ENCODE measurements around the gene PRPF40A. TPM values are rescaled to one million over a fixed set of nuclear protein-coding genes. Genes with fewer than 3 reads are reported as not detected.

The PRPF40A gene
- total and polyA plus RNA-seq, 2 of the 8 experiments (the other 6 are each of a cell fraction or from before 2014, with no cell fraction given): 85.5 to 176 TPM

GRCh38 chr2:152648336-152648735 lies 68.9 kb downstream of the PRPF40A start:
- Histone ChIP-seq H3K23ac (ENCODE audit: insufficient read length) (no peak overlapping the region), H3K4me3 (ENCODE audit: extremely low read depth in 1 of 4, insufficient read depth in 2 of 4, low read depth in 3 of 4, low read length in 4 of 4) (no peak overlapping the region), H2BK12ac (ENCODE audit: low read depth, low read length) (no peak overlapping the region), H2BK15ac (ENCODE audit: low read length) (no peak overlapping the region), H3K9ac (replicated peaks in 1 of 4; ENCODE audit: extremely low read depth in 1 of 4, low read depth in 3 of 4, low read length in 3 of 4) (no peak overlapping the region), H2AFZ (ENCODE audit: low read length) (no peak overlapping the region), H3K23me2 (ENCODE audit: low read depth, low read length) (no peaks in the 10 kb centered on the region), H3K4me1 (replicated peaks in 1 of 4; ENCODE audit: control insufficient read depth in 3 of 4, insufficient read depth in 4 of 4, low read length in 3 of 4) (peaks cover 0 to 4% (median 1%) of the 10 kb centered on the region in 4 experiments; a peak in 1 of 7 replicates), H4K8ac (ENCODE audit: extremely low read depth, insufficient read depth, low read length) (no peak overlapping the region), H4K5ac (ENCODE audit: insufficient read length, low read depth, low read length) (no peak overlapping the region), H2BK5ac (ENCODE audit: low read depth, low read length) (no peak overlapping the region), H2BK20ac (ENCODE audit: low read length) (no peak overlapping the region), H2BK120ac (replicated peaks; ENCODE audit: low read depth, low read length) (no peak overlapping the region), H3K4me2 (ENCODE audit: insufficient read depth in 1 of 2, low read depth in 2 of 2, low read length in 2 of 2) (no peak overlapping the region), H3K79me1 (ENCODE audit: low read depth, low read length) (no peaks in the 10 kb centered on the region), H3K18ac (ENCODE audit: extremely low read depth, low read length) (no peak overlapping the region), H4K20me1 (replicated peaks in 1 of 2; ENCODE audit: control insufficient read depth in 1 of 2, insufficient read depth in 2 of 2, low read length in 2 of 2) (peaks cover 0 to 3% of the 10 kb centered on the region in 2 experiments), H3K14ac (ENCODE audit: insufficient read length) (no peak overlapping the region), H3K27me3 (replicated peaks in 1 of 4; ENCODE audit: control insufficient read depth in 3 of 4, extremely low read depth in 1 of 4, insufficient read depth in 3 of 4, low read length in 3 of 4) (no peaks in the 10 kb centered on the region), H3K56ac (replicated peaks; ENCODE audit: insufficient read length, low read depth, low read length) (no peak overlapping the region), H3K27ac (ENCODE audit: low read depth, low read length) (no peak overlapping the region), H3K4ac (replicated peaks; ENCODE audit: insufficient read length, low read depth, low read length) (no peak overlapping the region), H3K9me3 (ENCODE audit: insufficient read depth in 2 of 2, low read depth in 1 of 2, low read length in 1 of 2) (no peaks in the 10 kb centered on the region), H4K91ac (replicated peaks; ENCODE audit: insufficient read length, low read length) (no peak overlapping the region), H3K36me3 (ENCODE audit: control insufficient read depth in 2 of 4, insufficient read depth in 4 of 4, low read length in 3 of 4) (peaks cover 0 to 41% (median 11%) of the 10 kb centered on the region in 4 experiments; a peak in 6 of 8 replicates), H3K79me2 (ENCODE audit: control insufficient read depth in 1 of 2, insufficient read depth in 2 of 2, low read length in 2 of 2) (no peaks in the 10 kb centered on the region), H2AK5ac (ENCODE audit: low read depth, low read length) (no peak overlapping the region)
- 37% methylated on average over 2 of the region's 2 CpGs; no CpG with 5 or more reads in 1 of the 2 experiments for WGBS, 2 experiments (ENCODE audit: extremely low coverage in 1 of 2, insufficient coverage in 1 of 2, insufficient read length in 1 of 2, insufficient replicate concordance in 2 of 2, low coverage in 1 of 2, low lambda C conversion rate in 2 of 2, missing lambda C conversion rate in 1 of 2)
- DNase-seq (ENCODE audit: low read depth in 1 of 2, low spot score in 2 of 2) (no peak), FAIRE-seq (no peak)
- ChIA-PET POLR2A (ENCODE audit: partially characterized antibody) (interaction anchor here (2.8 kb wide), 1 partner anchor 10 kb away, joined by 7 read pairs; no protein-coding TSS in a partner anchor), CTCF (ENCODE audit: partially characterized antibody) (interaction anchor here (1.0 to 6.8 kb wide), 7 partner anchors 10 to 312 kb away, joined by 3 to 44 read pairs (median 5); no protein-coding TSS in a partner anchor)
- TF ChIP-seq KDM5A (IDR thresholded peaks at IDR 0.05; ENCODE audit: low read length) (no peak), SRF (IDR thresholded peaks at IDR 0.05; ENCODE audit: low read depth, low read length) (no peak), HDAC6 (IDR thresholded peaks at IDR 0.05; ENCODE audit: low read depth, low read length) (no peak), TEAD4 (IDR thresholded peaks at IDR 0.05; ENCODE audit: low read depth, low read length) (no peak), POLR2A (IDR thresholded peaks at IDR 0.05; ENCODE audit: control extremely low read depth in 1 of 2, low read depth in 2 of 2, low read length in 2 of 2) (peak in 1 of 2 experiments; percentile 22; a peak in 1 of 3 replicates), POLR2AphosphoS5 (IDR thresholded peaks at IDR 0.05; ENCODE audit: low read depth, low read length) (peak; percentile 15; the same call in 1 of the 2 replicates), BCL11A (IDR thresholded peaks at IDR 0.05; ENCODE audit: low read depth in 2 of 2, low read length in 2 of 2) (no peak), JUND (IDR thresholded peaks at IDR 0.05; ENCODE audit: low read length) (no peak), SIX5 (IDR thresholded peaks at IDR 0.05; ENCODE audit: low read depth, low read length) (no peak), SIRT6 (IDR thresholded peaks at IDR 0.05; ENCODE audit: low read length) (no peak), TAF1 (IDR thresholded peaks at IDR 0.05; ENCODE audit: low read depth, low read length) (no peak)
- TF ChIP-seq, protein P1, sequence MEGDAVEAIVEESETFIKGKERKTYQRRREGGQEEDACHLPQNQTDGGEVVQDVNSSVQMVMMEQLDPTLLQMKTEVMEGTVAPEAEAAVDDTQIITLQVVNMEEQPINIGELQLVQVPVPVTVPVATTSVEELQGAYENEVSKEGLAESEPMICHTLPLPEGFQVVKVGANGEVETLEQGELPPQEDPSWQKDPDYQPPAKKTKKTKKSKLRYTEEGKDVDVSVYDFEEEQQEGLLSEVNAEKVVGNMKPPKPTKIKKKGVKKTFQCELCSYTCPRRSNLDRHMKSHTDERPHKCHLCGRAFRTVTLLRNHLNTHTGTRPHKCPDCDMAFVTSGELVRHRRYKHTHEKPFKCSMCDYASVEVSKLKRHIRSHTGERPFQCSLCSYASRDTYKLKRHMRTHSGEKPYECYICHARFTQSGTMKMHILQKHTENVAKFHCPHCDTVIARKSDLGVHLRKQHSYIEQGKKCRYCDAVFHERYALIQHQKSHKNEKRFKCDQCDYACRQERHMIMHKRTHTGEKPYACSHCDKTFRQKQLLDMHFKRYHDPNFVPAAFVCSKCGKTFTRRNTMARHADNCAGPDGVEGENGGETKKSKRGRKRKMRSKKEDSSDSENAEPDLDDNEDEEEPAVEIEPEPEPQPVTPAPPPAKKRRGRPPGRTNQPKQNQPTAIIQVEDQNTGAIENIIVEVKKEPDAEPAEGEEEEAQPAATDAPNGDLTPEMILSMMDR (IDR thresholded peaks at IDR 0.05; ENCODE audit: control extremely low read depth in 1 of 3, insufficient read depth in 1 of 3, low read depth in 1 of 3, low read length in 3 of 3): no peak
- TF ChIP-seq, protein P2, sequence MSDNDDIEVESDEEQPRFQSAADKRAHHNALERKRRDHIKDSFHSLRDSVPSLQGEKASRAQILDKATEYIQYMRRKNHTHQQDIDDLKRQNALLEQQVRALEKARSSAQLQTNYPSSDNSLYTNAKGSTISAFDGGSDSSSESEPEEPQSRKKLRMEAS (IDR thresholded peaks at IDR 0.05): no peak

Measured in H1 (cell line).